DND-41 (cell line): ENCODE measurements around the gene SETSIP.

Source experiments
- CTCF ChIP-seq: IDR thresholded peaks from 2 replicates; pipeline ENCODE4 v1.5.1; 2012; ENCODE audit warnings: borderline replicate concordance, low read length, moderate library complexity, mild to moderate bottlenecking; ENCODE audit not compliant: poor library complexity, severe bottlenecking; ENCODE audit errors: extremely low read depth
- EZH2 ChIP-seq: IDR thresholded peaks from 3 replicates; pipeline ENCODE4 v1.6.1; 2012; ENCODE audit warnings: borderline replicate concordance, low read depth, mild to moderate bottlenecking, moderate library complexity, low read length, inconsistent platforms; ENCODE audit not compliant: severe bottlenecking

- no peak for TF ChIP-seq CTCF
- no peak for TF ChIP-seq EZH2
Measured at GRCh38 chr1:92075311-92075710, at the start of gene SETSIP.
